ENCODE results near the gene COL4A2.

GRCh38 chr13:110265341-110265681 lies 41.8 kb upstream of the COL4A2 start:
- TF ChIP-seq CTCF (IDR thresholded peaks at IDR 0.05; ENCODE audit: low read length) = no peak
- TF ChIP-seq EZH2 (optimal IDR thresholded peaks at IDR 0.05; ENCODE audit: low read depth, low read length) = no peak
- no peak for TF ChIP-seq EZH2phosphoT487 (IDR thresholded peaks at IDR 0.05; ENCODE audit: low read length)

Data from MM.1S (cell line).